GM12892 (cell line): ENCODE results near the gene OLFML2B.

ENCODE experiments used
- POLR2A ChIP-seq: IDR thresholded peaks from 2 replicates; pipeline ENCODE4 v1.6.1; 2011; ENCODE audit warnings: low read depth, low read length, control low read depth
- POLR2AphosphoS5 ChIP-seq: IDR thresholded peaks from 2 replicates; pipeline ENCODE4 v1.6.1; 2011; ENCODE audit warnings: low read depth, low read length, control low read depth

GRCh38 chr1:161966067-161966466 is 57.6 kb downstream of the OLFML2B start:
- TF ChIP-seq POLR2A (no peak), POLR2AphosphoS5 (no peak)
